Stomach (tissue), 9 donors: ENCODE data around the gene ATP8B4. TPM values are rescaled to one million over a fixed set of nuclear protein-coding genes. Genes with fewer than 3 reads are reported as not detected.

ENCODE experiments used
- DNase-seq, 2 donors: peaks; one replicate each; pipeline versions ENCODE4 v3.0.0 to v3.0.0-alpha.2; 2013 to 2019
- H3K27ac ChIP-seq, 5 donors: fragments of 200-600 bp in 4 of 5; sonication (generic) in 4 of 5; one replicate each; pipeline ENCODE4 v1.5.1; 2013 to 2019; ENCODE audit warnings: mild to moderate bottlenecking in 1 of 5, moderate library complexity in 1 of 5
- H3K27me3 ChIP-seq, 3 donors: fragments of 200-600 bp; sonication (generic); one replicate each; pipeline ENCODE4 v1.5.1; 2017 to 2019; ENCODE audit warnings: mixed run types in 1 of 3
- H3K36me3 ChIP-seq, 4 donors: fragments of 200-600 bp; sonication (generic); 1 replicate in 3 of 4; 2 replicates in 1 of 4; pipeline ENCODE4 v1.5.1; 2016 to 2019
- H3K4me1 ChIP-seq, 4 donors: fragments of 200-600 bp; sonication (generic); one replicate each; pipeline ENCODE4 v1.5.1; 2016 to 2019
- H3K4me3 ChIP-seq, 4 donors: fragments of 200-600 bp; sonication (generic) in 3 of 4; one replicate each; pipeline ENCODE4 v1.5.1; 2016 to 2019; ENCODE audit warnings: mild to moderate bottlenecking in 1 of 4
- H3K9me3 ChIP-seq, 4 donors: fragments of 200-600 bp; sonication (generic); one replicate each; pipeline ENCODE4 v1.5.1; 2016 to 2019
- EP300 ChIP-seq: sonication (generic); formaldehyde crosslinking; IDR thresholded peaks from one replicate; pipeline ENCODE4 v1.6.1; 2017; ENCODE audit warnings: antibody characterized with exemption
- POLR2A ChIP-seq, 4 donors: fragments of 450-650 bp; IDR thresholded peaks; one replicate each; pipeline ENCODE4 v1.6.1; 2016; ENCODE audit warnings: antibody characterized with exemption in 4 of 4, control low read depth in 2 of 4, mild to moderate bottlenecking in 1 of 4, moderate library complexity in 1 of 4
- POLR2AphosphoS5 ChIP-seq, 3 donors: sonication (generic); formaldehyde crosslinking; IDR thresholded peaks; one replicate each; pipeline ENCODE4 v1.6.1; 2016; ENCODE audit warnings: antibody characterized with exemption in 3 of 3
- WGBS, 5 donors: extraction: QIAGEN DNeasy Blood & Tissue Kit in 3 of 5; methylation state at CpG; one replicate each; pipeline versions ENCODE4 v1.1.5 to v1.1.7; 2013 to 2018; 5-methylcytosine and 5-hydroxymethylcytosine counted together
- intact Hi-C: fragments of 100-400 bp; cut with DNase I; formaldehyde crosslinking; loops from one replicate; pipeline ENCODE4 v1.15.1; 2023; ENCODE audit warnings: low total_unique reads
- polyA plus RNA-seq, 3 donors: library from polyadenylated mRNA; stranded (reverse); fragments of 200-250 nt; gene quantifications; one replicate each; pipeline ENCODE4 v1.2.3, GENCODE V29; 2013
- total RNA-seq, 5 donors: library from RNA; depleted of rRNA; stranded (reverse); fragments of >200 nt; gene quantifications; one replicate each; pipeline versions ENCODE4 v1.1.0 to v1.2.3, GENCODE V29; 2014 to 2016
- TF ChIP-seq, protein P1 (sequence below), 7 experiments: fragments of 450-650 bp in 4 of 7; fragments of 200-600 bp in 3 of 7; sonication (generic) in 3 of 7; IDR thresholded peaks; one replicate each; pipeline ENCODE4 v1.5.1; 2016 to 2019; ENCODE audit warnings: antibody characterized with exemption in 7 of 7, control low read depth in 2 of 7, mild to moderate bottlenecking in 1 of 7
- donor health status: healthy with polysubstance abuse.
- donor health status: Bipolar disorder and iron deficiency.
- donor health status: healthy.

The ATP8B4 gene
- total and polyA plus RNA-seq, 8 donors = under 0.01 to 14.3 (median 1.6) TPM

GRCh38 chr15:49890689-49891088 lies 228.3 kb downstream of the ATP8B4 start:
- Histone ChIP-seq H3K4me1 (peaks cover 0 to 17% (median 5%) of the 10 kb centered on the region in 4 donors), H3K27ac (no peak overlapping the region), H3K36me3 (no peaks in the 10 kb centered on the region), H3K4me3 (no peak overlapping the region), H3K9me3 (no peaks in the 10 kb centered on the region), H3K27me3 (no peaks in the 10 kb centered on the region)
- intact Hi-C loops = no loop called here
- TF ChIP-seq POLR2AphosphoS5 (IDR thresholded peaks at IDR 0.05) (no peak), EP300 (no peak)
- TF ChIP-seq, protein P1, sequence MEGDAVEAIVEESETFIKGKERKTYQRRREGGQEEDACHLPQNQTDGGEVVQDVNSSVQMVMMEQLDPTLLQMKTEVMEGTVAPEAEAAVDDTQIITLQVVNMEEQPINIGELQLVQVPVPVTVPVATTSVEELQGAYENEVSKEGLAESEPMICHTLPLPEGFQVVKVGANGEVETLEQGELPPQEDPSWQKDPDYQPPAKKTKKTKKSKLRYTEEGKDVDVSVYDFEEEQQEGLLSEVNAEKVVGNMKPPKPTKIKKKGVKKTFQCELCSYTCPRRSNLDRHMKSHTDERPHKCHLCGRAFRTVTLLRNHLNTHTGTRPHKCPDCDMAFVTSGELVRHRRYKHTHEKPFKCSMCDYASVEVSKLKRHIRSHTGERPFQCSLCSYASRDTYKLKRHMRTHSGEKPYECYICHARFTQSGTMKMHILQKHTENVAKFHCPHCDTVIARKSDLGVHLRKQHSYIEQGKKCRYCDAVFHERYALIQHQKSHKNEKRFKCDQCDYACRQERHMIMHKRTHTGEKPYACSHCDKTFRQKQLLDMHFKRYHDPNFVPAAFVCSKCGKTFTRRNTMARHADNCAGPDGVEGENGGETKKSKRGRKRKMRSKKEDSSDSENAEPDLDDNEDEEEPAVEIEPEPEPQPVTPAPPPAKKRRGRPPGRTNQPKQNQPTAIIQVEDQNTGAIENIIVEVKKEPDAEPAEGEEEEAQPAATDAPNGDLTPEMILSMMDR (IDR thresholded peaks at IDR 0.05) = no peak
- DNase-seq = no peak
- WGBS, 5 donors = 76 to 94% (median 90%) methylated on average over 3 of the region's 3 CpGs

DNA sequence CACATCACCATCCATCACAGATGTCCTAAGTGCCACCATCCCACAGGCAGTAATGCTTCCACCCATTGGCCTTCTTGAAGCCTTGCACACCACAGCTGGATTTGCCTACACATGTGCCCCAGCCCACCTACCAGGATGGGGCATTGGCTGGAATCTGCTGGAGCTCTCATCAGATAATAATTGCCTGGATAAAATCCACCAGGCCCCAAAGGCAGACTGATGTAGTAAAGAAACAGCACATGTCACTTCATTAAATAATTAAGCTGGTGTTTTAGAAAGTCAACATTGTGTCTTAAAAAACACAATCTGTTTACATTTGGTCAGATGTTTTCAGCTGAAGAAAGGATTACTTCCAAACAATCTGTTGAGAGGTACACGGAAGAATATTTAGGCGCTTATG lies 229.5 kb downstream of the ATP8B4 start:
- Histone ChIP-seq H3K36me3 (no peaks in the 10 kb centered on the region), H3K4me1 (peaks cover 0 to 17% (median 5%) of the 10 kb centered on the region in 4 donors), H3K27ac (peak overlapping the region in 1 of 5 donors; percentile 40), H3K9me3 (no peaks in the 10 kb centered on the region), H3K4me3 (no peak overlapping the region), H3K27me3 (no peaks in the 10 kb centered on the region)
- TF ChIP-seq POLR2A (IDR thresholded peaks at IDR 0.05) (no peak), POLR2AphosphoS5 (IDR thresholded peaks at IDR 0.05) (no peak), EP300 (no peak)
- TF ChIP-seq, protein P1 (IDR thresholded peaks at IDR 0.05) = no peak
- intact Hi-C loops = no loop called here
- 75 to 90% (median 81%) methylated on average over 2 of the region's 2 CpGs for WGBS, 5 donors
- no peak for DNase-seq

DNA sequence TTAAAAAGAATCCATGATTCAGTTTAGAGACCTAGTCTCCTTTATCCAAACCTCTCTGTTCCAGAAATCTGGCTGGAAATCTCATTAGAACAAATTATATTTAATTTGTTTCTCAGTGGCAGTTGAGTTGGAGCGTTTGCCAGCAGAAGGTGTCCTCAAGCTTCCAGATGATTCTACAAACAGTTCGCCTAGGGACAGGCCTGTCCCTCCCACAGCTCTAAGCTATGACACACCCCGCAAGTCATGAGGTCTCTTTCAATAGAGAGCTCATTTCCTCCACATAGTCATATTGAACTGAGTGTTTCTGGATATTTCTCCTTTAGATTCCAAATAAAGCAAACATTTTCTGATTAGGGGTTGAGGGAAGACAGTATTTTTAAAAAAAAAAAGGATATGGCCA lies 230.3 kb downstream of the ATP8B4 start:
- TF ChIP-seq, protein P1 (IDR thresholded peaks at IDR 0.05) = no peak
- TF ChIP-seq POLR2A (IDR thresholded peaks at IDR 0.05) = no peak
- no peak for TF ChIP-seq POLR2AphosphoS5 (IDR thresholded peaks at IDR 0.05)
- TF ChIP-seq EP300 = no peak
- Histone ChIP-seq H3K36me3 (no peaks in the 10 kb centered on the region), H3K27me3 (no peaks in the 10 kb centered on the region), H3K4me1 (peaks cover 0 to 17% (median 5%) of the 10 kb centered on the region in 4 donors), H3K4me3 (no peak overlapping the region), H3K27ac (peak overlapping the region in 2 of 5 donors; percentile 40 to 46), H3K9me3 (no peaks in the 10 kb centered on the region)
- WGBS, 5 donors = 77 to 94% (median 92%) methylated on average over 3 of the region's 3 CpGs
- DNase-seq = no peak
- intact Hi-C loops = no loop called here

GRCh38 chr15:49888323-49888693 lies 230.7 kb downstream of the ATP8B4 start:
- whole genome bisulfite sequencing, 5 donors = 73 to 94% (median 87%) methylated on average over 2 of the region's 2 CpGs
- H3K27me3 ChIP-seq = no peaks in the 10 kb centered on the region
- peaks cover 0 to 17% (median 5%) of the 10 kb centered on the region in 4 donors for H3K4me1 ChIP-seq
- peak overlapping the region in 3 of 5 donors; percentile 3 to 46 (median 40) for H3K27ac ChIP-seq
- H3K36me3 ChIP-seq = no peaks in the 10 kb centered on the region
- no peak overlapping the region for H3K4me3 ChIP-seq
- intact Hi-C loops = no loop called here
- no peaks in the 10 kb centered on the region for H3K9me3 ChIP-seq
- DNase-seq = no peak
- no peak for TF ChIP-seq EP300
- TF ChIP-seq, protein P1 (IDR thresholded peaks at IDR 0.05) = no peak
- no peak for TF ChIP-seq POLR2A (IDR thresholded peaks at IDR 0.05)
- no peak for TF ChIP-seq POLR2AphosphoS5 (IDR thresholded peaks at IDR 0.05)
